Mononuclear cell (primary cell): ENCODE measurements around the gene FAM131A. TPM values are rescaled to one million over a fixed set of nuclear protein-coding genes. Genes with fewer than 3 reads are reported as not detected.

ENCODE experiments used
- H3K27me3 ChIP-seq: 2 replicates; pipeline ENCODE4 v1.6.0; 2011; ENCODE audit warnings: low read length, control low read depth; ENCODE audit not compliant: insufficient read depth
- H3K4me1 ChIP-seq: 2 replicates; pipeline ENCODE4 v1.5.1; 2011; ENCODE audit warnings: mild to moderate bottlenecking, low read length, control low read depth; ENCODE audit not compliant: insufficient read depth
- H3K4me3 ChIP-seq: 2 replicates; pipeline ENCODE4 v1.5.1; 2011; ENCODE audit warnings: mild to moderate bottlenecking, low read length, moderate library complexity
- H3K9me3 ChIP-seq: 2 replicates; pipeline ENCODE4 v1.5.1; 2011; ENCODE audit warnings: low read depth, mild to moderate bottlenecking, control low read depth, low read length
- total RNA-seq: library from RNA; depleted of rRNA; stranded (reverse); fragments of >200 nt; gene quantifications from one replicate; pipeline ENCODE4 v1.2.3, GENCODE V29; 2012

FAM131A gene
- total RNA-seq, 1 donor = 5.7 TPM

DNA sequence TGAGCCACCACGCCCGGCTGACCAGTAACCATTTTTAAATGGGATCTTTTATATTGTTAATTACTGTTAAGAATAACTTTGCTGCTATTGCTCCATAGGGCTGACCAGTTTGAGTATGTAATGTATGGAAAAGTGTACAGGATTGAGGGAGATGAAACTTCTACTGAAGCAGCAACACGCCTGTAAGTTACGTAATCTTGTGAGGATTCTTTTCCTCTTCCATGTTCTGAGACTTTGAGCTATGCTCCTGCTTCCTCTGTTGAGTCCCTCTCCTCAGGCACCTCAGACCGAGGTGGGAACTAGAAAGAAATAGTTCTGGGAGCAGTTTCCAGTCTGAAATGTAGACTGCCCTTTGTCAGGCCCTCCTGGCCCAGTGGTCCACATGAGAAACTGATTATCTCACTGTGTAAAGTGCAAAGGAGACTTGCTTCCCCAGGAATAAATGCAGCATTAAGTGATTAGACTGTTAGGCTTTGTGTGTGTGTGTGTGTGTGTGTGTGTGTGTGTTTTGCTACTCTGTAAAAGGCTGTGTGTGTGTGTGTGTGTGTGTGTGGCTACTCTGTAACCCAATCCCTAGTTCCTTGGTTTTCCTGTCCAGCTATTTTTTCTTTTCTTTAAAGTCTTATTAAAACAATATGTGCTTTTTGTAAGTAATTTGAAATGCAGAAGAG is 29.4 kb downstream of the FAM131A start:
- no peaks in the 10 kb centered on the region for H3K9me3 ChIP-seq
- no peaks in the 10 kb centered on the region for H3K27me3 ChIP-seq
- H3K4me3 ChIP-seq = no peak overlapping the region
- H3K4me1 ChIP-seq = peaks cover 15% of the 10 kb centered on the region

DNA sequence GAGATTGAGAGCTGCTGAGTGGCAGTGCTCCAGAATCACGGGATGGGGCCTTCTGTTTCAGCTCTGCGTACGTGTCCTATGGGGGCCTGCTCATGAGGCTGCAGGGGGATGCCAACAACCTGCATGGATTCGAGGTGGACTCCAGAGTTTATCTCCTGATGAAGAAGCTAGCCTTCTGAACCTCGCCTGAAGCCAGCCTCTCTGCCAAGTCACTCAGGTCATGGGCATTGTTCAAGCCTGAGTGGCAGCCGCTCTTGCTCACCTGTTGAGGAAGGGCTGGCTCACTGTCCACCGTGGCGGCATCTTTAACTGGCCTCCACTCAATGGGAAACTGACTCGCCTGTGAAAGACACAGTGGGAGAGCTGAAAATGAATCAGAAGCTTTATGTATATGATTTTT is 30.7 kb downstream of the FAM131A start:
- peaks cover 15% of the 10 kb centered on the region for H3K4me1 ChIP-seq
- H3K27me3 ChIP-seq = no peaks in the 10 kb centered on the region
- H3K4me3 ChIP-seq = no peak overlapping the region
- no peaks in the 10 kb centered on the region for H3K9me3 ChIP-seq

DNA sequence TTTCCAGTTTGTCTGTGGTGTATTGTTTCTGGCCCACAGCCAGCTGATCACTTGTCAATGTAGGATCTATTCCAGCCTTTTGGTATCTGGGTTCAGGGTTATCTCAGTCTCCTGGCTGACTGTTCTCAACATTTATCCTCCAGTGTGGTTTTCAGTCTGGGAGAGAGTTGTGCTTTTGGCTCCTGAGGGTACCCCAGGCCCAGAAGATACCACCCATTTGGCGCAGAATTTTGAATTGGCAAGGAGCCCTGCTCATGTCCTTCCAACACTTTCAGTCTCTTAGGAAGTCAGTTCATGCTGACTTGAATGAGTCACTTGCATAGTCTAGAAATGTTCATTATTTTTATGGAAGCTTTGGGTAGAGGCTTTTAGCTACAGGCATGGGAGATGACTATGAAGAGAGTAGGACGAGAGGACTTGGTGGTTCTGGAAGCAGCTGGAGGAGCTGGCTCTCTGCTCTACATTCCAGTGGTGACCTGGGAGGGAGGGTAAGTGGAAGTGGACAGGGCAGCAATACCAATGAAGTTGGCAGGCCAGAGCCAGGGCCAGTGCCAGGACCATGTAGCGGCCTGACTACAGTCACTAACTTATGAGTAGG is 31.3 kb downstream of the FAM131A start:
- Histone ChIP-seq H3K4me3 (no peak overlapping the region), H3K4me1 (peaks cover 11% of the 10 kb centered on the region), H3K9me3 (no peaks in the 10 kb centered on the region), H3K27me3 (no peaks in the 10 kb centered on the region)

DNA sequence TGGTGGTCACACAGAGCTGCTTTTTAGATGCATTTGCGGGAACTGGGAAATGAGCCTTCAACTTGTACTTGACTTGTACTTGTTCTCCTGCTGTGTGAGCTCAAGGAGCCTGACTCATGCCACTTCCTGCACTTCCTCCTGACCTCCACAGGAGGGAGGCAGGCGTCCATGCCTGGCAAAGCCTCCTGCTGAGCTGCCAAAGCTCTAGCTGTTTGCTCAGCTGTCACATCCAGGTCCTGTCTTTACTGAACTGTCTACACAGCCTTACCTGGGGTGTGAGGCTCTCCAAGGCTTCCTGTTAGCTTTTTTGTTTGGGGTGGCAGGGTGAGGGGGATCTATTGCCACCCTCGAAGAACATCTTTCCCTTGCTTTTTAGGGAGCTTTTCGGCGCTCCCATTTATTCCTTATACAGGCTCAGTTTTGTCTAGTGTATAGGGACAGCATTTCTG is 34.2 kb downstream of the FAM131A start:
- Histone ChIP-seq H3K4me3 (no peak overlapping the region), H3K9me3 (no peaks in the 10 kb centered on the region), H3K27me3 (peaks cover 3% of the 10 kb centered on the region), H3K4me1 (no peaks in the 10 kb centered on the region)

DNA sequence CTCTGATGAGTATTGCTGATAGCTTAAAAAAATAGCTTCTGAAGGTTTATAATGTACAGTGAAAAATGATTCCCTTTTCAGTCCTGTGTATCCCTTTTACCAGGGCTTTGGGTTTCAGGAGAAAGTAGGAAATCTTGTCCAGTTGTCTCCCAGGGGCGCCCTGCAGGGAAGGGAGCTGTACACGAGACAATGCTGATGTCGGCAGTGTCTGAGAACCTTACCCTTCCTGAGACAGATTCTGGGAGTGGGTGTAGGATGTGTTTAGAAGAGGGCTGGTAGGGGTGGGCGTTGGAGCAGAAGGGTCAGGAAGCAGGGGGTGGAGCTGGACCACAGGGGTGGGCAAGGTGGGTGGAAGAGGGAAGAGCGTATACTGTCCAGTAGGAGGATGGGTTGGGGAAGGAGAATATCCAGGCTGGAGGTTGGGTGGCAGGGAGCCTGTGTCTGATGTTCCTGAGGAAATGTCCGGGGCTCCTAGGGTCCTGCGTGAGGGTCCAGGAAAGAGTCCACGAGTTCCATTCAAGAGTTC is 35.0 kb downstream of the FAM131A start:
- H3K9me3 ChIP-seq = no peaks in the 10 kb centered on the region
- no peaks in the 10 kb centered on the region for H3K4me1 ChIP-seq
- peaks cover 5% of the 10 kb centered on the region for H3K27me3 ChIP-seq
- no peak overlapping the region for H3K4me3 ChIP-seq

DNA sequence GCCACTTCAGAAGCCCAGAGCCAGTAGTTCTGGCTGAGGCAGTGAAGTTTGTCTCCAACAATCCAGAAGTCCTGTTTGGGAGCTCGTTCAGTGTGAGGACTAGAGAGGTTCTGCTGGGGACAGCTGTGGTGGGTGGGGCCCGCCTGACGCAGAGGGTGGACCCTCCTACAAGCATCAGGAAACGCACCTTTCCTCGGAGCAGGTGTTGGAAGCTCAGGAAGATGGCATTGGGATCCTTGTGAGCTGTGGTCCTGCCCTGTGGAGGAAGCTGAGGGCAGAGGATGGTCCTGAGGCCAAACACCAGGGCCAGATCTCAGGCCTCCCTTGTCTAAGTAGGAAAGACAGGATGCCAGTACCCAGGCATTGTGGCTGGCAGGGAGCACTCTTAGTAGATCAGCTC is 35.5 kb downstream of the FAM131A start:
- Histone ChIP-seq H3K4me1 (no peaks in the 10 kb centered on the region), H3K9me3 (no peaks in the 10 kb centered on the region), H3K27me3 (peaks cover 10% of the 10 kb centered on the region), H3K4me3 (no peak overlapping the region)

DNA sequence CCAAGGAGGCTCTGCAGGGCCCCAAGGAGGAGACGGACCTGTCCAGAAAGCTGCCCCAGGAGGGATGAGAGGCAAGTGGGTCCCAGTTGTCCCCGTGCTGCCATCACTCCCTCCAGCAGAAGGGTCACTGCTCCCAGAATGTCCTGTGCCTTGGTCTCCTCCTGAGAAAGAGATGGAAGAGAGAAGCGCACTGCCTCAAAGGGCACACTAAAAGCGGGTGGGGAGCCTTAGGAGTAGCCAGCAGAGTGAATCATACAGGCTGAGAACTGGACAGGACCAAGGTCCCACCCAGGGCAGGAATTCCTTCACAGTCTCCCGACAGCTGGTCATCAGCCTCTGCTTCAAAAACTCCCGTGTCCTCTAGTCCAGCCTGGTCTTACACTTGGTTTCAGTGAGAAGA is 36.0 kb downstream of the FAM131A start:
- Histone ChIP-seq H3K4me3 (no peak overlapping the region), H3K9me3 (no peaks in the 10 kb centered on the region), H3K4me1 (no peaks in the 10 kb centered on the region), H3K27me3 (peaks cover 15% of the 10 kb centered on the region)

DNA sequence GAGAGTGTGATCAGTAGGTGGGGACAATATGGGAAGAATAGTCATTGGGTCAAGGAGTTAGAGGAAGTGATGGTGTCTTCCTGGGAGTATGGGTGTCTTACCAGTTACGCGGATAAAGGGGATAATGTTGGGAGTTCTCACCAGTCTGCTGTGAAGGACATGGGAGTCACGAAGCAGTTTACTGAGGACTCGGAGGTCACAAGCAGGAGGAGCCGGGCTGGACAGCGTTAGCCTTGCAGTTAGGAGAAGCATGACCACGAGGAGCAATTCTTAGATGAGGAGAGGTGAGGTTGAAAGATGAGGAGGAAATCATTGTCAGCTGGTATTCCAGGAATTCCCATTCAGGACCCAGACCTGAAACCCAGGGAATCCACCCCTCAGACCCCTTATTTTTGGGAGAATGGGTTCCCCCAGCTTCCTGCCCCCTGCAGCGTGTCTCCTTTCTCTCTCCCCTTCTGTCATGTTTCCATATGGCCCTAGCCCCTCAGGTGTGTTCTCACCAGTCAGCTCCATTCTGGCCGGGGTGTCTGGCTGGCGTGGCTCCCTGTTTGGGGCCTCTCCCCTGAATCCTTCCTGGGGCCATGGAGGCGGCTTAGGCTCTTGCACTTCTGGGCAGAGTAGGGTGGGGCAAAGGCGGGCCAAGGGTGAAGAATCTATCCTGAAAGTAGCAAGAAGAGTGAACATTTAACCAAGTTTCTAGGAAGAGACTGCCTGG is 38.5 kb downstream of the FAM131A start:
- H3K4me3 ChIP-seq = no peak overlapping the region
- peaks cover 5% of the 10 kb centered on the region for H3K4me1 ChIP-seq
- H3K9me3 ChIP-seq = no peaks in the 10 kb centered on the region
- peaks cover 30% of the 10 kb centered on the region for H3K27me3 ChIP-seq

DNA sequence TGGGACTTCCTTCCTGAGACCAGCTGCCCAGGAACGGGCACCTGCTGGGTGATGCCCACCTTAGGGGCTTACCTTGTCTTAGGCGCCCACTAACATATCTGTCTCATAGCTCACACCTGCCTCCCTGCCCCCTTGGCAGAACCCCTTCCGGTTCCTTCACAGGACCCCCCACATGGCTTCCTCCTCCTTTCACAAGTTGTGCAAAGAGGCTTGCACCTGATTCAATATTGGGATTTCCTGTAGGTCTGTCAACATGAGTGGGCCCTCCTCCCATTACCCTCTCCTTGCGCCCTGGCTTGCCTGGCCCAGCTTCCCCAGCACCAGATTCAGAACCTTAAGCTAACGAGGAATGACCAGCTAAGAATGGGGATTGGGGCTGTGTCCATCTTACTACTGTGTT is 40.0 kb downstream of the FAM131A start:
- no peak overlapping the region for H3K4me3 ChIP-seq
- H3K9me3 ChIP-seq = no peaks in the 10 kb centered on the region
- peaks cover 15% of the 10 kb centered on the region for H3K4me1 ChIP-seq
- peaks cover 45% of the 10 kb centered on the region for H3K27me3 ChIP-seq

DNA sequence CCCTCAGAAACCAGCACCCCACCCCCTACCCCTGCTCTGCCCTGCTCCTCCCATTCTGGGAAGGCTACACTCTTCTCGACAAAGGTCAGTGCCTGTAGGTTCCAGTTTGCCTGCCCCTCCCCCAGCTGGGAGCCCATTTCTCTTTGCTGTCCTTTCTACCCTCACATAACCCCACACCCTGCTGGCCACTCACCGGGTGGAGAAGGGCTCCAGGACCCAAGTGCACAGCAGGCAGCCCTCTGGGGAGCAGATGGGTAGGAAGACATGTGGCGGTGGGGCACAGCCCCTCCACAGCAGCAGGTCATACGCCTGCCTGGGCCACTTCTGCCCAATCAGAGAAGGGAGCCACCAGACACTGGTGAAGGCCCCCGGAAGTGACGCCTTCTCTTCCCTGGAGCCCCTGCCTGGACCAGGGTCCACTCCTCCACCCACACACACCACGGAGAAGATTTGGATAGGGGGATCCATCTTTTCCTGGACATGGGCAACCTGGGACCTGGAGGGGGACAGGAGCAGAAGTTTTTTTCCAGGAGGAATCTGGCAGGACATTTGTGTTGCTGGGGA is 40.6 kb downstream of the FAM131A start, which contains the start of gene THPO:
TSS of gene THPO (minus strand) at position 326 of the 564 bp plus-strand sequence. CDS start 1,948 bp downstream, outside the sequence.
- Histone ChIP-seq H3K4me3 (no peak within 1 kb of the TSS), H3K9me3 (no peaks in the 10 kb centered on the region), H3K4me1 (peaks cover 15% of the 10 kb centered on the region), H3K27me3 (peaks cover 47% of the 10 kb centered on the region)

DNA sequence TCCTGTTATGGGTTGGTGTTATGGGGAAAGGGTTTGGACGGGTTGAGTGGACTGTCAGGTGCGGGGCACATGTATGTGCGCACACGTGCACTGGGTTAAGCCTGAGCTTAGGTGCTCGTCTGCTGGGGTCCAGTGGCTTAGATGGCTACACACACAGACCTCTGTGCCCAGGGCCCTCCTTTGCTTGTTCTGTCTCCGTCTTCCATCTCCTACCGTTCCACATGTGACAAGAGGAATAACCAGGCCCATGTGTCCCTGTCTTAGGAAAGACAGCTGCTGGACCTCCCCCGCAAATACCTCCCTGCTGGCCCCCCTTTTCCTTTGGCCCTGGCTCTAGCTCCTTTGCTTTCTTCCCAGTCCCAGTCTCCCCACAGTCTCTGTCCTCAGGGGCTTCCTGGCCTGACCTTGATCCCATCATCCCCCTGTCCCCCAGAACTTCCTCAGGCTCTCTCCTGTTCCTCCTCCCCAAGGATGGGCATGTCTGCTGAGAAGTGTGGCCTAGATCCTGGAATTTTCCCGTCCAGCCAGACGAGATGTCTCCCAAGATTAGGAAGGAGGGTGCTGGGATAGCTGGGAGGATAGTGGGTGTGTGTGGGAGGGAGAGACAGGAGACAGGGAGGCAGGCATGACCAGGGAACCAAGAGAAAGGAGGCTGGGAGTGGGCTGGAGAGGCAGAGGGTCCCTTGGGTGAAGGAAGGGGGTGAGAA is 41.4 kb downstream of the FAM131A start:
- H3K4me3 ChIP-seq = no peak overlapping the region
- H3K27me3 ChIP-seq = peaks cover 47% of the 10 kb centered on the region
- no peaks in the 10 kb centered on the region for H3K9me3 ChIP-seq
- peaks cover 15% of the 10 kb centered on the region for H3K4me1 ChIP-seq

DNA sequence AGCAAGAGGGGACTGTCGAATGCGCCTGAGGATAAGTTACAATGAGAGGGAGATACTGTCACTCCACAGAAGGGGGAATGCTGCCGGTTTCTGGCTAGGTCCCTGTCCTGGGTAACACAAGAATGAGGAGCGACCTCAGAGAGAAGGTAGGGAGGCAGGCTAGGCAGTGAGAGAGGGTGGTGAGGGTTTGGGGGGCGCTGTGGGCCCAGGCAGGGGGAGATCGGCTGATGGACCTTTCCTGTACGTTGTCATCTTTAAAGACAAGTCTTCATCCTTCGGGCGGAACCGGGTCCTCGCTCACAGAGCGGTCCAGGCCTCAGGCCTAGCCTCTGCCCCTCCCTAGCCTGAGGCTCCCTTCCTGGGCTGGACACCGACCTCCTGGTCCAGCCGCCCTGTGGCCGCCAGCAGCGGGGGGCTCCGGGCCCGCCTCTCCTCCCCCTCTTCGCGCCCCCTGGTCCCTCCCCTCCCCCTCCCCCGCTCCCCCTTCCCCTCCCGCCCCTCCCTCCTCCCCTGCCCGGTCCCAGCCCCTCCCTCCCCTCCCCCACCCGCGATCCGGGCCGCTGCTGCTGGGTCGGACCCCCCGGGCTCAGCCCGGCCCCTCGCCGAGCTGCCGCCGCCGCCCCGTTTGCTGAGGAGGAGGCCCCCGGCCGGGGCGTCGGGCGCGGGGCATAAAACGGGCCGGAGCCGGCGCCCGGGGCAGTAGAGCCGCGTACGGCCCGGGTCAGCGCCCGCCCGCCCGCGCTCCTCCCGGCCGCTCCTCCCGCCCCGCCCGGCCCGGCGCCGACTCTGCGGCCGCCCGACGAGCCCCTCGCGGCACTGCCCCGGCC is 42.2 kb downstream of the FAM131A start, which contains the start of gene CHRD:
TSS of gene CHRD (plus strand) at position 697 of the 827 bp plus-strand sequence. CDS start 265 bp downstream, outside the sequence.
- Histone ChIP-seq H3K4me3 (no peak within 1 kb of the TSS), H3K9me3 (no peaks in the 10 kb centered on the region), H3K27me3 (peaks cover 47% of the 10 kb centered on the region), H3K4me1 (peaks cover 15% of the 10 kb centered on the region)

DNA sequence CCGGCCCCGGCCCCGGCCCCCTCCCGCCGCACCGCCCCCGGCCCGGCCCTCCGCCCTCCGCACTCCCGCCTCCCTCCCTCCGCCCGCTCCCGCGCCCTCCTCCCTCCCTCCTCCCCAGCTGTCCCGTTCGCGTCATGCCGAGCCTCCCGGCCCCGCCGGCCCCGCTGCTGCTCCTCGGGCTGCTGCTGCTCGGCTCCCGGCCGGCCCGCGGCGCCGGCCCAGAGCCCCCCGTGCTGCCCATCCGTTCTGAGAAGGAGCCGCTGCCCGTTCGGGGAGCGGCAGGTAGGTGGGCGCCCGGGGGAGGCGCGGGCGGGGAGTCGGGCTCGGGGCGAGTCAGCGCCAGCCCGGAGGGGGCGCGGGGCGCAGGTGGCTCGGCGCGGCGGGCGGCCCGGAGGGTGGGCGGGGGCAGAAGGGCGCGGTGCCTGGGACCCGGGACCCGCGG is 42.8 kb downstream of the FAM131A start:
- H3K27me3 ChIP-seq = peaks cover 46% of the 10 kb centered on the region
- H3K4me3 ChIP-seq = no peak overlapping the region
- H3K9me3 ChIP-seq = no peaks in the 10 kb centered on the region
- peaks cover 15% of the 10 kb centered on the region for H3K4me1 ChIP-seq
